ENCODE results near the gene SLC6A17. TPM values are rescaled to one million over a fixed set of nuclear protein-coding genes. Genes with fewer than 3 reads are reported as not detected.

SLC6A17 gene
- total RNA-seq, 1 experiment from 2014 or later = not detected

DNA sequence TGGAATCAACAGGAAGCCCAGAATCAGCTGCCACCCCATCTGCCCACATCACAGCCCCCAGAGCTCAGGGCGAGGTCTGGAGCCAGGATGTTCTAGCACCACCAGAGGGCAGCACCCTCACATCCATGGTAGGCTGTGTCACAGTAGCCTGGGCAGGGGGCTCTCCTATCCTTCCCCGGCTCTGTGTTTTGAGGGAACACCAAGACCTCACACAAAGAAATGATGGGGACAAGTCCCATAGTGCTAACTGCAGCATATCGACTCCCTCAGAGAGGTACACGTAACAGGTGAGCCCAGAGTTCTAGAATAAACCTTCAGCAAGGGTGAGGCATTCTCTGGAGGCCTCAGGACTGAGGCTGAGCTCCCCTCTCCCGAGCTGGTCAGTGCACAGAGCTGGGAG lies 57.5 kb downstream of the SLC6A17 start:
- intact Hi-C loops (cut with micrococcal nuclease; ENCODE audit: unreplicated experiment) = loop anchor here (1.0 kb wide), 2 partner anchors 104 to 252 kb away; no protein-coding TSS in a partner anchor
- peaks cover 26% of the 10 kb centered on the region for H3K27me3 ChIP-seq (replicated peaks; ENCODE audit: insufficient read depth, low read depth, low read length, poor library complexity)
- ChIA-PET CTCF (interaction anchor here (0.5 to 4.1 kb wide), 19 partner anchors 8 to 404 kb away, joined by 3 to 82 read pairs (median 4); partner anchors contain the start of gene RBM15), POLR2A (ENCODE audit: low non-redundant PET) (no interaction called here)
- no TSS peak for BruUV-seq (replicated peaks)
- H3K27ac ChIP-seq (ENCODE audit: low read depth, low read length, poor library complexity, severe bottlenecking) = no peak overlapping the region
- no peaks in the 10 kb centered on the region for H3K36me3 ChIP-seq (ENCODE audit: insufficient read depth, low read length, poor library complexity, severe bottlenecking)
- H3K9me3 ChIP-seq (ENCODE audit: low read depth, low read length, poor library complexity, severe bottlenecking) = no peaks in the 10 kb centered on the region
- DNase-seq (ENCODE audit: low spot score) = peak; percentile 68
- H3K4me1 ChIP-seq (ENCODE audit: insufficient read depth, low read length, poor library complexity, severe bottlenecking) = peaks cover 14% of the 10 kb centered on the region
- TF ChIP-seq, protein P1, sequence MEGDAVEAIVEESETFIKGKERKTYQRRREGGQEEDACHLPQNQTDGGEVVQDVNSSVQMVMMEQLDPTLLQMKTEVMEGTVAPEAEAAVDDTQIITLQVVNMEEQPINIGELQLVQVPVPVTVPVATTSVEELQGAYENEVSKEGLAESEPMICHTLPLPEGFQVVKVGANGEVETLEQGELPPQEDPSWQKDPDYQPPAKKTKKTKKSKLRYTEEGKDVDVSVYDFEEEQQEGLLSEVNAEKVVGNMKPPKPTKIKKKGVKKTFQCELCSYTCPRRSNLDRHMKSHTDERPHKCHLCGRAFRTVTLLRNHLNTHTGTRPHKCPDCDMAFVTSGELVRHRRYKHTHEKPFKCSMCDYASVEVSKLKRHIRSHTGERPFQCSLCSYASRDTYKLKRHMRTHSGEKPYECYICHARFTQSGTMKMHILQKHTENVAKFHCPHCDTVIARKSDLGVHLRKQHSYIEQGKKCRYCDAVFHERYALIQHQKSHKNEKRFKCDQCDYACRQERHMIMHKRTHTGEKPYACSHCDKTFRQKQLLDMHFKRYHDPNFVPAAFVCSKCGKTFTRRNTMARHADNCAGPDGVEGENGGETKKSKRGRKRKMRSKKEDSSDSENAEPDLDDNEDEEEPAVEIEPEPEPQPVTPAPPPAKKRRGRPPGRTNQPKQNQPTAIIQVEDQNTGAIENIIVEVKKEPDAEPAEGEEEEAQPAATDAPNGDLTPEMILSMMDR (conservative IDR thresholded peaks at IDR 0.05; ENCODE audit: low read depth, low read length) = peak; percentile 85
- no peak for TF ChIP-seq EZH2 (IDR thresholded peaks at IDR 0.05; ENCODE audit: borderline replicate concordance, low read depth, low read length, poor library complexity, severe bottlenecking)
- no peak overlapping the region for H3K4me3 ChIP-seq (ENCODE audit: low read depth, low read length, poor library complexity, severe bottlenecking)

DNA sequence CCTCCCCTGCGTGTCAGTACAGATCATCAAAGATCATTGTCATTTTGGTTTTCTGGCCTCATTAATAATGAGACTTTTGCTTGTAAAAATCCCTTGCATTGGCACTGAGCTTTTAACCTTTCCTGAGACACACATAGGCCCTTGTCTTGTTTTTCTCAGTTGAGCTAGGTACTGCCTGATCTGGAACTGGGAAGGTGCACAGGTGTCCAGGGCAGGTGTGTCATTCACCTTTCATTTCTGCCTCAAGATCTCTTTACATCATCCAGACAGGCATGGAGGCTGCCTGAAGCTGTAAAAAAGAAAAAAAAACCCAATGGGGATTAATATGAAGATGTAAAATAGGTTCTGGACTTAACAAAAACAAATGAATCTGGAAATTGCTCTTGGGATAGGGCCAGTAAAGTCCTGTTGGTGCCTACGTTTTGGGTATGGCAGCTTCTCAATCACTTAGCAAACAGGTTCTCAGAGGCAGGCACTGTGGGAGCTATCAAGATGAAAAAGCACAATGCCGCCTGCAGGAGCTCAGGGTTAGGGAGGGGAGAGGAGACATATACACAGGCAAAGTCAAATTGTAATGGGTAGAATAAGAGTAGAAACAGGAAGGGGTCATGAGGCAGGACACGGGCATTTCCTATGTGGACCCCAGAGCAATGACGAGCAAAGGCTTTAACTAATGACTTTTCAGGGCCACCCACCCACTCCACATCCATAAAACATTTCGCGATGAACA lies 58.8 kb downstream of the SLC6A17 start:
- H3K4me1 ChIP-seq (ENCODE audit: insufficient read depth, low read length, poor library complexity, severe bottlenecking) = peaks cover 14% of the 10 kb centered on the region
- TF ChIP-seq, protein P1 (conservative IDR thresholded peaks at IDR 0.05; ENCODE audit: low read depth, low read length) = no peak
- no peak for TF ChIP-seq EZH2 (IDR thresholded peaks at IDR 0.05; ENCODE audit: borderline replicate concordance, low read depth, low read length, poor library complexity, severe bottlenecking)
- ChIA-PET POLR2A (ENCODE audit: low non-redundant PET) (interaction anchor here (0.6 kb wide), 1 partner anchor 325 kb away, joined by 4 read pairs; no protein-coding TSS in a partner anchor), CTCF (interaction anchor here (0.5 to 4.1 kb wide), 8 partner anchors 12 to 537 kb away, joined by 3 to 82 read pairs (median 6); partner anchors contain the start of gene RBM15)
- H3K27ac ChIP-seq (ENCODE audit: low read depth, low read length, poor library complexity, severe bottlenecking) = no peak overlapping the region
- H3K9me3 ChIP-seq (ENCODE audit: low read depth, low read length, poor library complexity, severe bottlenecking) = no peaks in the 10 kb centered on the region
- intact Hi-C loops (cut with micrococcal nuclease; ENCODE audit: unreplicated experiment) = no loop called here
- BruUV-seq (replicated peaks) = no TSS peak
- no peak for DNase-seq (ENCODE audit: low spot score)
- no peaks in the 10 kb centered on the region for H3K36me3 ChIP-seq (ENCODE audit: insufficient read depth, low read length, poor library complexity, severe bottlenecking)
- H3K27me3 ChIP-seq (replicated peaks; ENCODE audit: insufficient read depth, low read depth, low read length, poor library complexity) = peaks cover 37% of the 10 kb centered on the region
- peak overlapping the region; percentile 52 for H3K4me3 ChIP-seq (ENCODE audit: low read depth, low read length, poor library complexity, severe bottlenecking)

DNA sequence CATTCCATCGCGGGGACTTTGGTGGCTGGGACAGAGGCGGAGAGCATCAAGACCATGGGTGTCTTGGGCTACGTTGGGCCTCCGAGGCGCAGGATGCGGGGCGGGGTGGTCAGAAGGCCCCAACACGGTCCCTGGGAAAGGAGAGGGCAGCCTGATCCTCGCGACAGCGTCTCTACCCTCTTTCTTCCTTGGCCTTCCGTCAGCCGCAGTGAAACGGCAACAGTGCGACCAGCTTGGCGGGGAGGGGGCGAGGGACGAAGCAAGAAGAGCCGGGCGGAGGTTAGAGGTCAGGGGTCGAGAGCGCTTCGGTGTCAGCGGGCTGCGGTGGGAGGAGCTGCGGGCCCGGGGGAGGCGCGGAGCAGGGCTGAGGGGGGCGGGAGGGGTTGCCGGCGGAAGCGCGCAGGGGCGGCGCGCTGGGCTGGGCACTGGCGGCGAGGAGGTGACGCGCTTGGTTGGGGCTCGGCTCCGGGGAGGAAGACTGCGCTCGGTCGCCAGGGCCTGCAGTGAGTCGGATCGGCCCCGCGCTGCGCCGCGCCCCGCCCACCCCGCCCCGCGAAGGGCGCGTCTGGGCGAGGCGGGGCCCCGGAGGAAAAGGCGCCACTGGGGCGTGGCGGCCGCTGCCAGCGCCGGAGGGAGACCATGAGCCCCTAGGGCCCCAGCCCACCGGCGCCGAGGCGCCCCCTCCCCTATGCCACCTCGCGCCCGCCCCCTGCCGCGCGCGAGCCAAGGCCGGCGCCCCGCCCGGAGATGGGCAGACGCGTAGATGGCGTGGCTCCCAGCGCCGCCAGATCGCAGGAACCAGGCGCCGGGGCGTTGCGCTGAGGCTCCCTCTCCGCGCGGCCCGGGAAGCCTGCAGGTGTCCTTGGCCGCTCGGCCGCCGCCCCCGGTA lies 59.7 kb downstream of the SLC6A17 start, which contains the start of gene KCNC4:
TSS of gene KCNC4 (plus strand) at position 600 of the 889 bp plus-strand sequence. CDS start 1,186 bp downstream, outside the sequence.
- no TSS peak for BruUV-seq (replicated peaks)
- ChIA-PET POLR2A (ENCODE audit: low non-redundant PET) (no interaction called here), CTCF (interaction anchor here (2.9 to 4.1 kb wide), 4 partner anchors 102 to 286 kb away, joined by 9 to 82 read pairs (median 40); no protein-coding TSS in a partner anchor)
- Histone ChIP-seq H3K4me1 (ENCODE audit: insufficient read depth, low read length, poor library complexity, severe bottlenecking) (peaks cover 14% of the 10 kb centered on the region), H3K36me3 (ENCODE audit: insufficient read depth, low read length, poor library complexity, severe bottlenecking) (no peaks in the 10 kb centered on the region), H3K9me3 (ENCODE audit: low read depth, low read length, poor library complexity, severe bottlenecking) (no peaks in the 10 kb centered on the region), H3K27me3 (replicated peaks; ENCODE audit: insufficient read depth, low read depth, low read length, poor library complexity) (peaks cover 42% of the 10 kb centered on the region), H3K27ac (ENCODE audit: low read depth, low read length, poor library complexity, severe bottlenecking) (no peak within 1 kb of the TSS), H3K4me3 (ENCODE audit: low read depth, low read length, poor library complexity, severe bottlenecking) (peak within 1 kb of the TSS; percentile 52)
- intact Hi-C loops (cut with micrococcal nuclease; ENCODE audit: unreplicated experiment) = no loop called here
- DNase-seq (ENCODE audit: low spot score) = peak; percentile 79
- TF ChIP-seq EZH2 (IDR thresholded peaks at IDR 0.05; ENCODE audit: borderline replicate concordance, low read depth, low read length, poor library complexity, severe bottlenecking) = no peak
- TF ChIP-seq, protein P1 (conservative IDR thresholded peaks at IDR 0.05; ENCODE audit: low read depth, low read length) = no peak

Measured in A673 (cell line).